ENCODE results near the gene SH3PXD2B.

DNA sequence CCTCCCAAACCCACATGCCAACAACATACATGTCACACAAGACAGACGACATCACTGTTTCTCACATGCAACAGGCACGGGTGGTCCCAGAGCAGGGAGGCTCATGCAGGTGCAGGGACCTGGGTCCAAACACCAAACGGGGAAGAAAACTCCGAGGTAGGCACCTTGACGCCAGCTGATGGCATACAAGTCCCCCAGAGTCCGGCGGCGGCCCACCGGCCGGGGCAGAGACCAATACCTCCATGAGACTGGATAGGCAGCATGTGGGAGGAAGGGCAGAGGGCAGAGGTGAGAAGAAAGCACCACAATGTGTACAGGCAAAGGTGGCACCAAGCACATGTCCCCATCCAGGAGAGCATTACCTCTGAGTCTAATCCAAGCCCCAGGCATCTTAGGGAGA is 97.8 kb downstream of the SH3PXD2B start:
- TF ChIP-seq SPI1 (IDR thresholded peaks at IDR 0.05; ENCODE audit: low read depth, low read length) = no peak
- TF ChIP-seq POLR2AphosphoS5 (IDR thresholded peaks at IDR 0.05; ENCODE audit: low read depth, low read length) = no peak
- no peak for TF ChIP-seq TAF1 (IDR thresholded peaks at IDR 0.05; ENCODE audit: low read depth, low read length)
- TF ChIP-seq POLR2A (IDR thresholded peaks at IDR 0.05; ENCODE audit: low read depth, low read length) = no peak

Data from GM12891 (cell line).